ENCODE results near the gene CACNA1G.
A peak's percentile ranks its signal among the peaks of the same experiment; 100 is the strongest.

Gene CACNA1G

GRCh38 chr17:50534222-50534978, 26.1 kb upstream of the CACNA1G start:
- DNase-seq: no peak

- DNase-seq: no peak
Measured at GRCh38 chr17:50534979-50535326, 25.6 kb upstream of the CACNA1G start.

GRCh38 chr17:50535407-50535806, 25.1 kb upstream of the CACNA1G start:
- no peak for DNase-seq

GRCh38 chr17:50536683-50537646, 23.6 kb upstream of the CACNA1G start:
- no peak for DNase-seq

- no peak for DNase-seq
Measured at GRCh38 chr17:50537721-50538548, 22.6 kb upstream of the CACNA1G start.

- no peak for DNase-seq
Measured at GRCh38 chr17:50538549-50539410, 21.7 kb upstream of the CACNA1G start.

GRCh38 chr17:50539762-50540559, 20.6 kb upstream of the CACNA1G start:
- no peak for DNase-seq

GRCh38 chr17:50540560-50541401, 19.7 kb upstream of the CACNA1G start:
- no peak for DNase-seq

GRCh38 chr17:50541402-50541715, 19.2 kb upstream of the CACNA1G start:
- no peak for DNase-seq

- peak in 1 of 2 experiments; percentile 64 for DNase-seq
Measured at GRCh38 chr17:50541716-50542688, 18.5 kb upstream of the CACNA1G start.

GRCh38 chr17:50542795-50543774, 17.4 kb upstream of the CACNA1G start:
- no peak for DNase-seq

- DNase-seq: no peak
Measured at GRCh38 chr17:50544516-50544915, 16.0 kb upstream of the CACNA1G start.

- no peak for DNase-seq
Measured at GRCh38 chr17:50545311-50545710, 15.2 kb upstream of the CACNA1G start.

GRCh38 chr17:50546701-50547034, 13.8 kb upstream of the CACNA1G start:
- no peak for DNase-seq

GRCh38 chr17:50547035-50547735, 13.3 kb upstream of the CACNA1G start, which contains the start of gene SPATA20:
Gene SPATA20, plus strand, starts transcription at chr17:50547174. Its CDS starts 35 bp downstream, at chr17:50547209.
- DNase-seq: peak; percentile 68 to 87

GRCh38 chr17:50547736-50548083, 12.8 kb upstream of the CACNA1G start:
- DNase-seq: no peak

GRCh38 chr17:50548831-50549230, 11.7 kb upstream of the CACNA1G start:
- DNase-seq: no peak

Data from SW 1271 (cell line).